HL-60 (cell line): ENCODE results near the gene PPP1R9B.

Experiments used
- CTCF ChIP-seq: IDR thresholded peaks from one replicate; pipeline ENCODE4 v1.5.1; 2011; ENCODE audit warnings: low read length, control low read depth, inconsistent platforms; ENCODE audit not compliant: insufficient read depth
- REST ChIP-seq: IDR thresholded peaks from 2 replicates; pipeline ENCODE4 v1.6.1; 2012; ENCODE audit warnings: low read depth; ENCODE audit not compliant: insufficient replicate concordance

- TF ChIP-seq CTCF, result no peak
- no peak for TF ChIP-seq REST
Measured at GRCh38 chr17:50103941-50104340, 46.5 kb downstream of the PPP1R9B start.
